HG03457 (cell line): ENCODE data around the gene NPIPA5.
"Not testable (repeated sequence)": the region's sequence is repeated elsewhere in the genome, so short reads cannot be mapped to it uniquely, and the experiment has no call there.

Experiments used
- ATAC-seq: cut with Tn5 transposase; IDR thresholded peaks from one replicate; pipeline ENCODE4 v1.9.1; 2021; ENCODE audit warnings: moderate number of reproducible peaks; ENCODE audit not compliant: unreplicated experiment

Gene NPIPA5

DNA sequence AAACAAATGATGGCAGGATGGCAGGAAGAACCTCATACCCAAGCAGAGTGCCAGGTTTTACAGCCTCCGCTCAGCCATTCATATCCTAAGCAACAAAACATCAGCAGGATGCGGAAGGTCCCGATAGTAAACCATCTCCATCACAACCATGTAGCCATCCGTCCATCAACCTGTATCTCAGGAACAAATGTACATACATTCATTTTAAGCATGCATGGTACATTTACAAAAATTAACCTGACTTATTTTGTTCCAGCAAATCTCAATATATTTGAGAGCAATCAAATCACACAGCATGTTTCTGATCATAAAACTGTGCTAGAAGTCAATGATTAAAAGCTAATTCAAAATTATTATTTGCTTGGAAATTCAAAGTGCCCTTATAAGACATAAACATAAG is at the start of gene NPIPA5:
Gene NPIPA5 (minus strand): TSS at position 101 of the 400 bp plus-strand sequence. CDS start 0 bp downstream, at position 101.
- ATAC-seq, result not testable (repeated sequence)

DNA sequence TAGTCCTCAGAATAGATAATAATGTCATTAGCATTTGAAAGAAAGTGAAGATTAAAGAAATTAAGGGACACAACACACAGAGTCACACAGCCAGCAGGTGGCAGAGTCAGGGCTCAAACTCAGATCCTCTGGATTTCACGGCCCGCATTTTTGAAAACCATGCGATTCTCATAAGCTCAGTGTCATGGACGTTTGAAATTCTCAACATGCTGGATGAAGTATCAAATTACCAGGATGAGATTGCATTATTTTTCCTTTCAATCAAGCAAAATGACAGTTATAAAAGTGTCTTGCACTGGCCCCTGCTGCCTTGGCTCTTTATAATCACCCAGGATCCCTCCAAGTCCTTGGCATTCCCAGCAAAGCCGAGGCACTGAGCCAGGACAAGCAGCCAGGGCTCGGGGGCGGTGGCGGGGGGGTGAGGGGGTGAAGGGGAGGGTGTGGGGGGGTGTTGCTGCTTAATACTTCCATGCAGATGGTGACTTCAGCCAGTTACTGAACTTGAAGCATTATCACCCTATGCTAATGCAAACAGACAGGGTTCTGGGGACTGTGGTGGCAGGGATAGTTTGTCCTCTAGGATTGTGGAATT is 49.6 kb upstream of the NPIPA5 start:
- no peak for ATAC-seq

GRCh38 chr16:15426796-15427195 is 48.7 kb upstream of the NPIPA5 start:
- ATAC-seq, result no peak

DNA sequence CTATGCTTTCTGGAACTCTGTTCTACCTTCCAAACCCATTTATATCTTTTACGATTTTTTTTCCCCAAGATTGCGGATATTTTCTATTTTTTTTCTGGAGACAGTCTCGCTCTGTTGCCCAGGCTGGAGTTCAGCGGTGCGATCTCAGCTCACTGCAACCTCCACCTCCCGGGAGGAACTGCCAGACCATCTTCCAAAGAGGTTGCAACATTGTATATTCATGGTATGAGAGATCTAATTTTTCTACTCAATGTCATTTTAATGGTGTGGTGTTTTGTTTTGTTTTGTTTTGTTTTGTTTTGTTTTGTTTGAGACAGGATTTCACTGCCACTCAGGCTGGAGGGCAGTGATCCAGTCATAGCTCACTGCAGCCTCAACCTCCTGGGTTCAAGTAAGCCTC is 47.8 kb upstream of the NPIPA5 start:
- ATAC-seq, result no peak

DNA sequence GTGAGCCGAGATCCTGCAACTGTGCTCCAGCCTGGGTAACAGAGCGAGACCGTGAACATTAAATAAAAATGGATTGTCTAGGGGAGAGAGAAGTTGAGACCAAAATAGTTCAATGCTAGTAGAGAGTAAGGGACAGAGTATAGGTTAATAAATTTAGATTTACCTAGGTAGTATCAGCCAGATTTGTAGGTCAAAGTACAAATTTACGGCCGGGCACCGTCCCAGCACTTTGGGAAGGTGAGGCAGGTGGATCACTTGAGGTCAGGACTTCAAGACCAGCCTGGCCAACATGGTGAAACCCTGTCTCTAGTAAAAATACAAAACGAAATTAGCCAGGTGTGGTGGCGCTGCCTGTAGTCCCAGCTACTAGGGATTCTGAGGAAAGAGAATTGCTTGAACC is 44.1 kb upstream of the NPIPA5 start:
- no peak for ATAC-seq

GRCh38 chr16:15421696-15422095 is 43.6 kb upstream of the NPIPA5 start:
- ATAC-seq, result not testable (repeated sequence)

DNA sequence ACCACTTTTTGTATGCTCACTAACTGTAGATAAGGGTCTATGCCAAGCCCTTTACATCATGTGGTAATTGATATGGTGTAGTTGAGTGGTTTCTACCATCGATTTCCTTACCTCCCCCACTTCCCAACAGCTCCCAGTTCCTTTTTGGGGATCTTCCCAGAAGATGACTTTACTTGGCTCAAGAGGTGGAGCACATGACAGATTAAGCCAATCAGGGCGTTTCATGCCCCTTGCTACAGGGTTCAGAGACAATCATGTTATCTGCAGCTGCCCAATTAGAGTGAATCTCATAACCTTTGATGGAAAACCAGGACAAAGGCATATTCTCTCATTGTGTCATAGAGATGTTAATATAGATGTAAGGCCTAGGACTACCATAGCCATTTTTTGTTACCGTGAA is 40.1 kb upstream of the NPIPA5 start:
- ATAC-seq, result no peak

- no peak for ATAC-seq
Observed at GRCh38 chr16:15417197-15417596, 39.1 kb upstream of the NPIPA5 start.

DNA sequence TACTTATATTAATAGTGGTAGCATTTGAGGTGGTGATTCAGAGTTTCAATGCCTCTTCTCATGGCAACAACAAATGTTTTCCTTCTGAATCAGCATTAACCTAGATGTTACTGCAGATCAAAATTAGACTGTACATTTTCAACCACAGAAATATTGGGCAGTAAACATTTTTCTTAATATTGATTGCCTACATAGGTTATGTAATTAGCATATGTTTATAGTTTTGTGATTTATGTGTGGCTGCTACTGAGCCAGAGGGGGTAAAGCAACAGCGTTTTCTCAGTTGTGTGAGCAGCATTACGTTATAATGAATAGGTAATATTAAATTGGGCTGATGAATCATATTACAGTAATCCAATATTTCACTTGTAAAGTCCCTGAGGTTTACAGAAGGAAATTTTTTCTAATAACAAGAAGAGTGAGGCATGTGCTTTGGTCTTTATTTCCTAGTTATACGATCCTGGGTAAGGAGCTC is 37.5 kb upstream of the NPIPA5 start:
- ATAC-seq, result no peak

GRCh38 chr16:15409476-15409875 is 31.4 kb upstream of the NPIPA5 start:
- not testable (repeated sequence) for ATAC-seq

DNA sequence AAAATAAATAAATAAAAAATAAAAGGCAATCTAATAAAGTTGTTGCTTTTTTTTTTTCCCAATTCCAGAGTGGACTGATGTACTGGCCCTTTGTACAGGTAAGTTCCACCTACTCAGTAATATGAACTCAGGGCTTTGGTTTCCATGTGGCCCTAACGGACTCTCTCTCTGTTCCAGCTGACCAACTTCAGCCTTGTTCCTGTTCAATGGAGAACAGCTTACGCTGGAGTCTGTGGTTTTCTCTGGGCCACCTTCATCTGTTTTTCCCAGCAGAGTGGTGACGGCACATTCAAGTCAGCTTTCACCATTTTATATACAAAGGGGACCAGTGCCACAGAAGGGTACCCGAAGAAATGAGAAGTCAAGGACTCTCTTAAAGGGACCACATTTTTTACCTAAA is 29.7 kb upstream of the NPIPA5 start:
- not testable (repeated sequence) for ATAC-seq

DNA sequence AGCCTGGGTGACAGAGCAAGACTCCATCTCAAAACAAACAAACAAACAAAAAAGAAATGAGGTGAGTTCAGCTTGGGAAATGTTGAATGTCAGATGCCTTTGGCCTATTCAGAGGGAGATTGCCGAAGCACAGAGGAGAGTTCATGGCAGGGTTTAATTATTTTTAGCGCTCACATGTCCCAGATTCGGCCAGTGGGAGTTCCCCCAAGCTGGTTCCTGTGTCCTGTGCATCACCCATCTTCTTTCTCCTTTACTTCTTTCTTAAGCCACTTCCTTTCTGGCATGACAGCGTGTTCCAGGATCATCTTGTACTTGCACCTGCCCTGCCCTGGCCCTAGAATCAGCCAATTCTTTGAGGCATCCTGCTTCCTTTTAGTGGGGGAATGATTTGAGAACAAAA is 26.7 kb upstream of the NPIPA5 start:
- ATAC-seq, result no peak

GRCh38 chr16:15404091-15404490 is 26.0 kb upstream of the NPIPA5 start:
- not testable (repeated sequence) for ATAC-seq

GRCh38 chr16:15403392-15403995 is 25.4 kb upstream of the NPIPA5 start:
- no peak for ATAC-seq

- no peak for ATAC-seq
Observed at GRCh38 chr16:15401972-15402371, 23.9 kb upstream of the NPIPA5 start.

DNA sequence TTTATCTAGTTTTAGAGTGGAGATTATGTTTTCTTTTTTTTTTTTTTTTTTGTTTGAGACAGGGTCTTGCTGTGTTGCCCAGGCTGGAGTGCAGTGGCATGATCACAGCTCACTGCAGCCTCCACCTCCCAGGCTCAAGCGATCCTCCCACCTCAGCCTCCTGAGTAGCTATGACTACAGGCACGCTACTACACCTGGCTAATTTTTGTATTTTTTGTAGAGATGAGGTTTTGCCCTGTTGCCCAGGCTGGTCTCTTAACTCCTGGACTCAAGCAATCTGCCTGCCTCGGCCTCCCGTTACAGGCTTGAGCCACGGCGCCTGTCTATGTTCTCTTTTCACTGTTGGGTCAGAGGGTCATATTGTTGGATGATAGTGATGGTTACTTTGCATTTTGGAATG is 22.2 kb upstream of the NPIPA5 start:
- ATAC-seq, result not testable (repeated sequence)

- no peak for ATAC-seq
Observed at GRCh38 chr16:15399317-15399716, 21.2 kb upstream of the NPIPA5 start.

GRCh38 chr16:15398618-15399316 is 20.7 kb upstream of the NPIPA5 start:
- no peak for ATAC-seq

DNA sequence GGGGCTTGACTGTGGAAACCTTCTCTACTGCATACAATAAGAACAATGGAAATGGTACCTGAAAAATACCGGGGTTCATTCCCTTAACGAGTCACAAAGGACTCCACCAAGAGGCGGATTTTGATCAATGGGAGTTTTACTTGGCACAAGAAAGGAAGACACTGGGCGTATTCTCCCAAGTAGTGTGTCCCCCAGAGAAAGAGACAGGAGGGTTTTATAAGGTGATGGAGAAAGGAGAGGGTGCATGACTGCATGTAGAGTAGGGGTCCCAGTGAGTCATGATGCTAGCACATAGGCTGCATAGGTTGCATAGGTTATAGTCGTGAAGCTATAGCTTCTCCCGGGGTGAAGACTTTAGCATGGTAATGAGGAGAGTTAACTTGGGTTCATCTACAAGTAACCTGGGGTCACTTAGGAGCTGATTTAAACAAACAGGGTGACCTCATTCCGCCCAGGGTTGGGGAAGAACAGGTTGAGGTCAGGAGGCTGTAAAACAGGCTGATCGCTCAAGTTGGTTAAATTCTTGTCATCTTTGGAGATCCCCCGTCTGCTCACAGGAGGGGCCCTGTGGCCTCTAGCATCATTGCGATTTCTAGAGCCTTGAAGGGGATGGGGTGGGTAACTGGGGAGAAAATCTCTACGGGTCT is 19.0 kb upstream of the NPIPA5 start:
- no peak for ATAC-seq

- not testable (repeated sequence) for ATAC-seq
Observed at GRCh38 chr16:15396509-15396829, 18.4 kb upstream of the NPIPA5 start.

DNA sequence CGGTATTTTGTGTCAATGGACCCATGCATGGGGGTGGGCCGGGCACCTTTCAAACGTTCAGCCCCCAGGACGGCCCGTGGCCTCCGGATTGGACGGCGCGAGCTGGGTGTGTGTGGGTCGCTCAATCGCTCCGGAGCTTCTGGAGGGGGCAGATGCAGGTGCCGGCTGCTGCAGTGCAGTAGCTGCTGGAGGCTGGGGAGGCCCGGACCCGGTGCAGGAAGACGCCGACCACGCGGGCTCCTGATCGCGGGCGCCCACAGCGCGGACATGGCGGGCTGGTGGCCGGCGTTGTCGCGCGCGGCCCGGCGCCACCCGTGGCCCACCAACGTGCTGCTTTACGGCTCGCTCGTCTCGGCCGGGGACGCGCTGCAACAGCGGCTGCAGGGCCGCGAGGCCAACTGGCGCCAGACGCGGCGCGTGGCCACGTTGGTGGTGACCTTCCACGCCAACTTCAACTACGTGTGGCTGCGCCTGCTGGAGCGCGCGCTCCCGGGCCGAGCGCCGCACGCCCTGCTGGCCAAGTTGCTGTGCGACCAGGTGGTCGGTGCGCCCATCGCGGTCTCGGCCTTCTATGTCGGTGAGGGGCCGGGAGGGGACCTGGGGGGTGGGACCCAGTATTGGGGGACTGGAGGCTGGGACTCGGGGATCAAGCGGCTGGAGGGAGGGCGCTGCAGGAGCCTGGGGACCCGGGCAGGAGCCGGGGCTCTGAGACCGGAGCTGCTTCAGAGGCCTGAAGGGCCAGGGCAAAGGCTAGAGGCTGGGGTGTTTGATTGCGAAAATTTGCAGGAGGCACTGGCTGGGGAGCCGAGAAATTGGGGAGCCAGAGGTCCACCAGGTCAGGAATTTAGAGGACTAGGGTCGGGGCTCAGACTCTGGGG is 17.8 kb upstream of the NPIPA5 start, which contains the start of gene MPV17L:
Gene MPV17L (plus strand): TSS at position 124 of the 878 bp plus-strand sequence. CDS start 144 bp downstream, at position 268.
- ATAC-seq, result not testable (repeated sequence)
